ENCODE results near the gene CTNNA3.
"Not testable (repeated sequence)": the region's sequence is repeated elsewhere in the genome, so short reads cannot be mapped to it uniquely, and the experiment has no call there.

The CTNNA3 gene

GRCh38 chr10:67246066-67246555, 449.9 kb downstream of the CTNNA3 start:
- DNase-seq (ENCODE audit: low spot score): no peak

GRCh38 chr10:67242528-67242927, 453.5 kb downstream of the CTNNA3 start:
- no peak for DNase-seq (ENCODE audit: low spot score)

GRCh38 chr10:67241451-67241850, 454.5 kb downstream of the CTNNA3 start:
- DNase-seq (ENCODE audit: low spot score): no peak

DNA sequence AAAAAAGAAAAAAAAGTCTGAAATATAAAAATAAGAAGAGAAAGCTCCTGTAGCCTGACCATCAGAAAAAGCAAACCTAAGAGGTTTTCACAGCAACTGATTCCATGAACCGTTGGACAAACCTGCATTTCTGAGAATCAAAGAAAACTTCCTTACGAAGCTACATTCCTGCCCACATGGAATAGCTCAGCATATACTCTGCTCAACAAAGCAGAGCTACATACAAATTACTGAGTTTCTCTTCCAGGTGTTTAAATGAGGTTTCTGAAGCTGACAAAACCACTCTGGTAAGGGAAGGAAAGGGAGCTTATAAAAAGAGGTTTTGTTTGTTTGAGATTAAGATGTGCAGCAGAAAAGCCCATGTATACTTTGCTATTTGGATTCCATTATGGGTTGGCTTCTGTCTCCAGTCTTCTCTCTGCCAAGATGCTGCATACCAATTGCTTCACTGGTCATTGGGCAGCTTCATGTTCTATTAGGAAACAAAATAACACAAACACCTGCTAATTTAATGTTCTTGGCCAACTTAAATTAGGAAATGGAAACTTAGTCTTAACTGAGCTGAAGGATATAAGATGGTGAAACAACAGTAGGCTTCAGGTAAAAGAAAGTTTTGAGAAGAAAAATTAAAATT, 456.0 kb downstream of the CTNNA3 start:
- no peak for DNase-seq (ENCODE audit: low spot score)

DNA sequence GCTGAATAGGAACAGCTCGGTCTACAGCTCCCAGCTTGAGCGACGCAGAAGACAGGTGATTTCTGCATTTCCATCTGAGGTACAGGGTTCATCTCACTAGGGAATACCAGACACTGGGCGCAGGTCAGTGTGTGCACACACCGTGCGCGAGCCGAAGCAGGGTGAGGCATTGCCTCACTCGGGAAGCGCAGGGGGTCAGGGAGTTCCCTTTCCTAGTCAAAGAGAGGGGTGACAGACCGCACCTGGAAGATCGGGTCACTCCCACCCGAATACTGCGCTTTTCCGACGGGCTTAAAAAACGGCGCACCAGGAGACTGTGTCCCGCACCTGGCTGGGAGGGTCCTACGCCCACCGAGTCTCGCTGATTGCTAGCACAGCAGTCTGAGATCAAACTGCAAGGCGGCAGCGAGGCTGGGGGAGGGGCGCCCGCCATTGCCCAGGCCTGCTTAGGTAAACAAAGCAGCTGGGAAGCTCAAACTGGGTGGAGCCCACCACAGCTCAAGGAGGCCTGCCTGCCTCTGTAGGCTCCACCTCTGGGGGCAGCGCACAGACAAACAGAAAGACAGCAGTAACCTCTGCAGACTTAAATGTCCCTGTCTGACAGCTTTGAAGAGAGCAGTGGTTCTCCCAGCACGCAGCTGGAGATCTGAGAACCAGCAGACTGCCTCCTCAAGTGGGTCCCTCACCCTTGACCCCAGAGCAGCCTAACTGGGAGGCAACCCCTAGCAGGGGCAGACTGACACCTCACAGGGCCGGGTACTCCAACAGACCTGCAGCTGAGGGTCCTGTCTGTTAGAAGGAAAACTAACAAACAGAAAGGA, 465.1 kb downstream of the CTNNA3 start:
- not testable (repeated sequence) for DNase-seq (ENCODE audit: low spot score)

DNA sequence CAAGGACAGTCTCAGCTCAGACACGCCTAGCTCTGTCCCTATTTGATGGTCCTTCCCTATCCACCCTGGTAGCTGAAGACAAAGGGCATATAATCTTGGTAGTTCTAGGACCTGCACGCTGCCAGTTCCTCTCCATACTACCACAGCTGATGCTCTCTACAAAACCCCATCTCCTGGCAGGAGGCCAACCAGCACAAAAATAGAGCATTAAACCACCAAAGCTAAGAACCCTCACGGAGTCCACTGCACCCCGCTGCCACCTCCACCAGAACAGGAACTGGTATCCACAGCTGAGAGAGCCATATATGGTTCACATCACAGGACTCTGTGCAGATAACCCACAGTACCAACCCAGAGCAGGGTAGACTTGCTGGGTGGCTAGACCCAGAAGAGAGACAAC, 470.8 kb downstream of the CTNNA3 start:
- no peak for DNase-seq (ENCODE audit: low spot score)

DNA sequence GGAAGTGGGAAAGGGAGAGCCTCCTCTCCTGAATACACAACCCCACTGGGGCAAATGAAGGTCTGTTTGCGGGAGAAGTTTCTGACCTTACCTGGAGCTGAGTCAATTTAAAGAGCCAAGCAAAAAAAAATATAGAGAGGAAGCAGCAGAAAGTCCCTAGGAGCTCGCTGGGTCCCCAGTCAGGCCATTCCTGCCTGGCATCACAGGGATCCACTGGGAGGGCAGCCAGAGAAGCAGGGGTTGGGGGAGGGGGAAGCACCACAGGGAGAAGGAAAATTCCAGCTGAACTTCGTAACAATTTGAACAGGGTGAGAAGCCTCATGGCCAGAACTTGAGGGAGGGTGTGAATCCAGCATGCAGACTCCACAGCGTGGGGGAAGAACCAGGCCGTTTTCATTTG, 471.4 kb downstream of the CTNNA3 start:
- DNase-seq (ENCODE audit: low spot score): no peak

- no peak for DNase-seq (ENCODE audit: low spot score)
These were observed 473.1 kb downstream of the CTNNA3 start for GRCh38 chr10:67222934-67223333.

- no peak for DNase-seq (ENCODE audit: low spot score)
These were observed 474.0 kb downstream of the CTNNA3 start for GRCh38 chr10:67221939-67222494.

DNA sequence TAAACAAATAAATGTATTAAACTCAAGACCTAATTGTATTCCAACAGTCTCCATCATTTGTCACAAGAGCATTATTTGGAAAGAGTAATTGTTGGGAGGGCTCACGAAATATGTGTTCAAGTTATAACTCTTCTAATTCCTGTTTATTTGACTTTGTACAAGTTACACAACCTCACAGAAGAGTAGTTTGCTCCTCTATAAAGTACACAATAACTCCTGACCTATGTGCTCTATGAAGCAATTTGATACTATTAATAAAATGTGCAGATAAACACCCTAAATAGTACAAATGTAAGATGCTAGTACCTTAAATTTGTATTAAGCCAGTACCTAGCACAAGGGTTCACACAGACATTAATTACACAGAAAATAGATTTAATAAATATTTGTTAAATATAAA, 484.3 kb downstream of the CTNNA3 start:
- DNase-seq (ENCODE audit: low spot score): no peak

DNA sequence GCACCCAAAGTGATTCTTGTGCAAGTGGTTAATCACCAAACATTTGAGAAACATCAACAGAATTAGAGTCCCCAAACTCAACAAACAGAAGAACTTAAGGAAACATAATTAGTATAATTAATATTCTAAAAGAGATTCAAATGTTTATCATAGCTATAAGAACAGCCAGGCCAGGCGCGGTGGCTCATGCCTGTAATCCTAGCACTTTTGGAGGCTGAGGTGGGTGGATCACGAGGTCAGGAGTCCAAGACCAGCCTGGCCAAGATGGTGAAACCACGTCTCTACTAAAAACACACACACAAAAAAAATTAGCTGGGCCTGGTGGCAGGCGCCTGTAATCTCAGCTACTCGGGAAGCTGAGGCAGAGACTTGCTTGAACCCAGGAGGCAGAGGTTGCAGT, 488.1 kb downstream of the CTNNA3 start:
- not testable (repeated sequence) for DNase-seq (ENCODE audit: low spot score)

DNA sequence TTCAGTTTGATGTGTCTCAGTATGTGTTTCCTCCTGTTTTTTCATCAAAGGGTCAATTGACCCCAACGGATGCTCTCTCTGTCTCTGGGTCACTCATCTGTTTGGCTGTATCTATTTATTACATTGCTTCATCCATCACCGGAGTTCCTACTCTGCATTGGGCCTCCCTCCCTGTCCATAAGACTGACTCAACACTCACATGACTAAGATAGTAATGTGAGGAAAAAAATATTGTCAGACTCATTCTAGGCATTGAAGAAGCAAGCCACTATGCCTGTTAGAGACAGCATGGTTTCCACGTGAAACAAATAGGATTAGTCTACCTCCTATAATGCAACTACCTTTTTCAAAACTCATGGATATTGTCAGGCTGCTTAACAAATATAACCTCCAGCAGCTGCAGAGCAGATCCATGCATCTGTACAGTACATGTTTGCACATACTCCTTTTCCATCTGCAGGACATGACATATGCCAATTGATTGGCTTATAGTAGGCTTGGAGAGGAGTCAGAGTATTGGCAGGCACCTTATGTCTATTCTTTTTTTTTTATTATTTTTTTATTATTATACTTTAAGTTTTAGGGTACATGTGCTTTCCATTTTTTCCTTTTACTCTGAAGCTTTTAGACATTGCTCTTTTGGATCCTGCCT, 495.0 kb downstream of the CTNNA3 start:
- DNase-seq (ENCODE audit: low spot score): no peak

DNA sequence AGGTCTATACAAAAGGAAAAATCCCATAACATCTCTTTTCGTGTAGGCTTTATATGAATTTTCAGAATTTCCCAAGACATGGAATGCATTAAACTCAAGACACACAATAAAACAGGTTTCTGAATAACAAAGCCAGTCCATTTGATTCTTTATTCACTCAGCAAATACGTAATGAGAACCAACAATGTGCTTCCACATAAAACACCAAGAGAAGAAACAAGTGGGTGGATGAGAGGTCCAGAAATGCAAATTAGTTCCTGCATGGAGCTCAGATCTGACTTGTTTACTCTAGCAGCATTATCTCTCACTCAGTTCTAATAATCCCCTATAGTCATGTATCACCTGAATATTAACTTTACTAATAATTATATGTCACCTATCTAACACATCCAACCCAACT, 520.6 kb downstream of the CTNNA3 start:
- no peak for DNase-seq (ENCODE audit: low spot score)

DNA sequence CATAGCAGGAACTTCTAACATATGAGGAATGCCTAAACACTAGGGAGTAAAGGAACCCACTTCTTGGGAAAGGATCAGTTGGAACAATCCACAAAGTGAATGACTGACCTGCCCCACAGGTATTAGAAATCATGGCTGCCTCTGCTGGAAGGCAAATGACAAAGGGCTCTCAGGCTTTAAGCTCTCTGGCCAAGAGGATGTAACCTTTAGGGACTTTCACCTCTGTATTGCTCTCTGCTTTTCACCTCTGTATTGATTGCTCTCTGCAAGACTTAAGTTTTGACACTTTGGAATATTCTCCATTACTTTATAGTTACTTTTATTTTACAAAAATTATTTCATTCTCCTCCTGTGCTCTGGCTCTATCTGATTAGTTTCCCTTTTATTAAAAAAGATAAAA, 522.2 kb downstream of the CTNNA3 start:
- no peak for DNase-seq (ENCODE audit: low spot score)

GRCh38 chr10:67171970-67172369, 524.0 kb downstream of the CTNNA3 start:
- no peak for DNase-seq (ENCODE audit: low spot score)

GRCh38 chr10:67156239-67156638, 539.8 kb downstream of the CTNNA3 start:
- no peak for DNase-seq (ENCODE audit: low spot score)

GRCh38 chr10:67151471-67151870, 544.5 kb downstream of the CTNNA3 start:
- DNase-seq (ENCODE audit: low spot score): no peak

DNA sequence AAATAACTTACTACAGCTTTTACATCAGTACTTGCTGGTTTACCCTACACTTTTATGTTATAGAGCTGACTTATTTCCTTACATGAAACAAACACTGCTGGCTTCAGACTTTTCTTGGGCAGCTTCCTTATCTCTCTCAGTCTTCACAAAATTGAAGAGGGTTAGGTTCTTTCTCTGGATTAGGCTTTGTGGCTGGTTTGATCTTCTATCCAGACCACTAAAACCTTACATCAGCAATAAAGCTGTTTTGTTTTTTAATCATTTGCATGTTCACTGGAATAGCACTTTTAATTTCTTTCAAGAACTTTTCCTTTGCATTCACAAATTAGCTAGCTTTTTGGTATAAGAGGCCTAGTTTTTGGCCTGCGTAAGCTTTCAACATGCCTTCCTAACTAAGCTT, 551.5 kb downstream of the CTNNA3 start:
- DNase-seq (ENCODE audit: low spot score): no peak

GRCh38 chr10:67141300-67141699, 554.7 kb downstream of the CTNNA3 start:
- no peak for DNase-seq (ENCODE audit: low spot score)

DNA sequence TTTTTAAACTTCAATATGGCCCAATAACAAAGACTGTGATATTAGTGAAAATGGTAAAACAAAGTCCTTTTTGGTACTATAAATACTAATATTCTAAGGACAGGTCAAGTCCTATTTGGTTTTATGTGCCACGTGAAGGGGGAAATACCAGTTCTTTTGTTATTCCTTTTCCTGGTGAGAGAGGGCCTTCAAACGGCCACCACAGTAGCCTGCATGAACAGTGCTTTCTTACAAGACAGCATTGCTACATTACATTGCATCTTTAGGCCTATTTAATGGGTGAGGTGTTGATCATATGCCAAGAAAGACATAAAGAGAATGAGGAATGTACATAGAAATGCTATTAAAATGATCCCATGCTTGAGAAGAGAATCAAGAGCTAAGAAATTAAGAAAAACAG, 555.4 kb downstream of the CTNNA3 start:
- no peak for DNase-seq (ENCODE audit: low spot score)

DNA sequence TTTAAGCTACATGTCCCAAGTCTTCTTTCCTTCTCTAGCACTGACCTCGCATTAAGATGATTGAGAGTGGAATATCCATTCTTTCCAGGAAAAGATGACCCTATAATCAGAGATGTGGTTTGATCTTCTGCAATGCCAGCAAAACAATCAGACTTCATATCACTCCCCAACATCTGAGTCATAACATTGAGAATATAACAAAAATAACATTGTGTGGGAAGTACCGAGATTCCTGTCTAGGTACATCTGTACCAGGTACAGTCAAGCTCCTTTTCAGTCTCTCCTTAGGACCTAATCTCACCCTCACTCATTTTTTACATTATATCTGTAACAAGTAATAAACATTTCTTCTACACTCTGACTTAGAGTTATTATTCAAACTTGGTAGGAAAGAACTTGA, 568.6 kb downstream of the CTNNA3 start:
- no peak for DNase-seq (ENCODE audit: low spot score)

DNA sequence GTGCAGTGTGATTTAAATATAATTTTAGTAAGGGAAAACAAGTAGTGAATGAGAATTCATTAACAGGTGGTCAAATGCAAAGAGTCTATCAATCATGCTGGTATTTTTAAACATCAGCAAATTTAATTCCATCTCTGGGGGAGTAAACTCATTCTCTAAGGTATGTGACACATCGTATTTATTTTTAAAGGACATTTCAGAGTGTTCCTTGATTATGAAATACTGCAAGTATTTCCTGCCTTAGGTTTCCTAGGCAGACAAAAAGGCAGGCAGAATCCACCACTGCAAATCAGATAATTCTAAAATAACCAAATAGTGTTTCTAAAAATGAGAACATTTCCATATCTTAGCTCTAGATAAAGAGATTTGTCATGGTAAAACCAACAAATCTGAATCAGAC, 576.3 kb downstream of the CTNNA3 start:
- DNase-seq (ENCODE audit: low spot score): no peak

DNA sequence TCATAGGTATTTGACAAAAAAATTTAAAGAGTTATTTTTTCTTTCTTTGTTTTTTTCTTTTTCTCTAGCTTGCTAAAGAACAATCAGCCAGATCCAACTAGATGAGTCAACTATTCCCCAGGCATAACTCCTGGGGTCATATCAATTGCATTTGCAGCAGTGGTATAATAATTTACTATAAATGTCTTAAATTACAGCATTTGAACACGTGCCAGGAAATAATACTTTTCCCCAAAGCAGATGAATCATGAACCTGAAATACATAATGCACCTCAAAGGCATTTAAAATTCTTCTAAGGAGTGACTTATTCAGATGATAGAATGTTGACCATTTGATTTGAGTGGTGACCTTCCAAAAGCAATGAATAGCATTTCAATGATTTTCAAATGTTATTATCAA, 580.0 kb downstream of the CTNNA3 start:
- no peak for DNase-seq (ENCODE audit: low spot score)
